ENCODE data around the gene SMOC2.

DNA sequence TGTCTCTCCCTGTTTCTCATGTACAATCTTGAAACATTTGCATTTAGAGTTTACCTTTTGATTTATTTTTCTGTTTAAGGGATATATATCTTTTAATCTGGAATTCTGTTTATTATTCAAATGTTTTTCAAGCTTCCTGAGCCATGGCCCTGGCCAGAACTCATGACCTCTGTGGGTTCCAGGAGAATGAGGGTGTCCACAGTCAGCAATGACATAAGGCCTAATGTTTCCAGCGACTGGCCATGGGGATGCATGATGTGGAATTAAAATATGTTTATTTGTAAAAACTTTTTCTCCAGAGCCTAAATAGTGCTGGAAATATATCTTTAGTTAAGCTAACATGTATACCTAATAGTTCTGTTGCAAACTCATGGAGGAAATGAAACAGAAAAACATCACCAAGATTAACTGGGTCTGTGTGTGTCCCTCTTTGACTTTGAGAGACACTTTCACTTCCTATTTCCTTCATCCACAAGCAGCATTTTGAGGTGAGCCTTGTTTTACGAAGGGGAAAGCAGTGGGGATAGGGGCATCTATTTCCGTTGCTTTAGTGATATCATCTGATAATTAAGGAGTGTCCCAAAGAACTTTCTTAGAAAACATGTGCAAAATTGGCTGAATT is 87.6 kb downstream of the SMOC2 start:
- TF ChIP-seq POLR2A (IDR thresholded peaks at IDR 0.05; ENCODE audit: low read depth, low read length), result no peak
- TF ChIP-seq, protein P1, sequence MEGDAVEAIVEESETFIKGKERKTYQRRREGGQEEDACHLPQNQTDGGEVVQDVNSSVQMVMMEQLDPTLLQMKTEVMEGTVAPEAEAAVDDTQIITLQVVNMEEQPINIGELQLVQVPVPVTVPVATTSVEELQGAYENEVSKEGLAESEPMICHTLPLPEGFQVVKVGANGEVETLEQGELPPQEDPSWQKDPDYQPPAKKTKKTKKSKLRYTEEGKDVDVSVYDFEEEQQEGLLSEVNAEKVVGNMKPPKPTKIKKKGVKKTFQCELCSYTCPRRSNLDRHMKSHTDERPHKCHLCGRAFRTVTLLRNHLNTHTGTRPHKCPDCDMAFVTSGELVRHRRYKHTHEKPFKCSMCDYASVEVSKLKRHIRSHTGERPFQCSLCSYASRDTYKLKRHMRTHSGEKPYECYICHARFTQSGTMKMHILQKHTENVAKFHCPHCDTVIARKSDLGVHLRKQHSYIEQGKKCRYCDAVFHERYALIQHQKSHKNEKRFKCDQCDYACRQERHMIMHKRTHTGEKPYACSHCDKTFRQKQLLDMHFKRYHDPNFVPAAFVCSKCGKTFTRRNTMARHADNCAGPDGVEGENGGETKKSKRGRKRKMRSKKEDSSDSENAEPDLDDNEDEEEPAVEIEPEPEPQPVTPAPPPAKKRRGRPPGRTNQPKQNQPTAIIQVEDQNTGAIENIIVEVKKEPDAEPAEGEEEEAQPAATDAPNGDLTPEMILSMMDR (conservative IDR thresholded peaks at IDR 0.05; ENCODE audit: low read depth, low read length), result no peak
- TF ChIP-seq NFE2L2 (IDR thresholded peaks at IDR 0.05; ENCODE audit: low read depth, low read length), result no peak
- no peak for TF ChIP-seq MXI1 (IDR thresholded peaks at IDR 0.05; ENCODE audit: borderline replicate concordance, low read depth, low read length)
- TF ChIP-seq RAD21 (IDR thresholded peaks at IDR 0.05; ENCODE audit: low read length), result no peak
- TF ChIP-seq SMC3 (IDR thresholded peaks at IDR 0.05; ENCODE audit: low read depth, low read length), result no peak
- TF ChIP-seq CEBPB (IDR thresholded peaks at IDR 0.05; ENCODE audit: low read depth, low read length), result no peak
- TF ChIP-seq BHLHE40 (IDR thresholded peaks at IDR 0.05; ENCODE audit: low read depth, low read length), result no peak
- no peak for TF ChIP-seq RFX5 (IDR thresholded peaks at IDR 0.05; ENCODE audit: low read depth, low read length)
- TF ChIP-seq, protein P2, sequence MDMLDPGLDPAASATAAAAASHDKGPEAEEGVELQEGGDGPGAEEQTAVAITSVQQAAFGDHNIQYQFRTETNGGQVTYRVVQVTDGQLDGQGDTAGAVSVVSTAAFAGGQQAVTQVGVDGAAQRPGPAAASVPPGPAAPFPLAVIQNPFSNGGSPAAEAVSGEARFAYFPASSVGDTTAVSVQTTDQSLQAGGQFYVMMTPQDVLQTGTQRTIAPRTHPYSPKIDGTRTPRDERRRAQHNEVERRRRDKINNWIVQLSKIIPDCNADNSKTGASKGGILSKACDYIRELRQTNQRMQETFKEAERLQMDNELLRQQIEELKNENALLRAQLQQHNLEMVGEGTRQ (IDR thresholded peaks at IDR 0.05; ENCODE audit: low read depth, low read length), result no peak
- TF ChIP-seq RCOR1 (IDR thresholded peaks at IDR 0.05; ENCODE audit: insufficient replicate concordance, low read length), result no peak
- no peak for TF ChIP-seq CHD1 (IDR thresholded peaks at IDR 0.05; ENCODE audit: low read depth, low read length)

Measured in IMR-90 (cell line).